OCI-LY7 (cell line): Measurements from ENCODE around the gene ZGPAT.

Source experiments
- CTCF ChIP-seq: fragments of 200-600 bp; sonication (generic); conservative IDR thresholded peaks from 2 replicates; pipeline ENCODE4 v1.5.1; 2014; ENCODE audit warnings: mild to moderate bottlenecking, antibody characterized with exemption, low read length, moderate library complexity, mixed read lengths
- EZH2phosphoT487 ChIP-seq: fragments of 200-600 bp; sonication (generic); IDR thresholded peaks from 2 replicates; pipeline ENCODE4 v1.6.1; 2018; ENCODE audit warnings: low read depth, borderline replicate concordance, mild to moderate bottlenecking, mixed run types, antibody characterized with exemption, low read length, moderate library complexity, mixed read lengths

DNA sequence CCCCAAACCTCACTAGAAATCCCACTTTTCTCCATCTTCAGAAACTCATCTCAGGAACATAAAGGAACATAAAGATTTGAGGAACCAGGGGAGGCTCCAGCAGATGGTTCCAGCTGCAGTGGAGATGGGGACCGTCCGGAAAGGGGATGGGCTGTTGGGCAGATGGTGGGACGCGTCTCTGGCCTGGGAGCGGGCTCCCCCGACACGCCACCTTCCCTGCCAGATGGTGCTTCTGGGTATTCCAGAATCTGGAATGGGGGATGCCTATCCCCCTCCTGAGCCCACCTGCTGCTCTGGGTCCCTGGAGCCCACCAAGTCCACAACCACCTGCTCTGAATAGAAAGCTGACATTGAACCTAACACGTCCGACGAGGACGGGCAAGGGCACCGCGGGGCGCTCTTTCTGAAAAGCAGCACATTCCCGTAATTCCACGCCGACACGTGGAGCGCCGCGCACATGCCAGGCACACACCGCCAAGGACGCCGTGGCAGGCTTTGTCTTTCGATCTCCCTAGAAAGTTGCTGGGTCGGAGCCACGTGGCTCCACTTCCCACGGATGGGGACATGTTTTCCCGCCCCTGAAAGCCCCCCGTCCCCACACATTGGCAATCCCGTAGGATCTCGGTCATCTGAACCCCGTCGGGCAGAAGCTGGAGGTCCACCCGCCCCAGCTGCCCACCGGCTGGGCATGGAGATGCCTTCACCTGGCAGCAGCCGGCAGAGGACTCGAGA is 59.0 kb downstream of the ZGPAT start:
- no peak for TF ChIP-seq CTCF
- TF ChIP-seq EZH2phosphoT487, result no peak
